Neural cell (in vitro differentiated cells): ENCODE data around the gene ANGPTL7.

Experiments
- EP300 ChIP-seq: fragments of 450-650 bp; conservative IDR thresholded peaks from 2 replicates; pipeline ENCODE4 v1.6.1; 2014; ENCODE audit warnings: antibody characterized with exemption, mild to moderate bottlenecking, moderate library complexity; ENCODE audit not compliant: poor library complexity, severe bottlenecking
- EZH2 ChIP-seq: fragments of 200-600, 300-800 bp; shearing (Covaris generic), sonication (generic); IDR thresholded peaks from 2 replicates; pipeline ENCODE4 v1.6.1; 2014; ENCODE audit warnings: antibody characterized with exemption, low read length, borderline replicate concordance, mild to moderate bottlenecking; ENCODE audit not compliant: insufficient read depth, poor library complexity, severe bottlenecking
- MXI1 ChIP-seq: fragments of 450-650 bp; conservative IDR thresholded peaks from 2 replicates; pipeline ENCODE4 v1.6.1; 2014; ENCODE audit warnings: antibody characterized with exemption, mild to moderate bottlenecking; ENCODE audit not compliant: poor library complexity, severe bottlenecking
- POLR2AphosphoS5 ChIP-seq: IDR thresholded peaks from 2 replicates; pipeline ENCODE4 v1.6.1; 2012
- RAD21 ChIP-seq: fragments of 450-650 bp; conservative IDR thresholded peaks from 2 replicates; pipeline ENCODE4 v1.6.1; 2014; ENCODE audit warnings: antibody characterized with exemption, mild to moderate bottlenecking, moderate library complexity
- REST ChIP-seq: IDR thresholded peaks from 2 replicates; pipeline ENCODE4 v1.6.1; 2012; ENCODE audit warnings: borderline replicate concordance
- SMC3 ChIP-seq: fragments of 450-650 bp; conservative IDR thresholded peaks from 2 replicates; pipeline ENCODE4 v1.6.1; 2014; ENCODE audit warnings: antibody characterized with exemption, mild to moderate bottlenecking, moderate library complexity; ENCODE audit not compliant: poor library complexity
- TAF1 ChIP-seq: IDR thresholded peaks from 2 replicates; pipeline ENCODE4 v1.6.1; 2012; ENCODE audit warnings: low read depth
- TF ChIP-seq, protein P1 (sequence below): fragments of 450-650 bp; IDR thresholded peaks from 2 replicates; pipeline ENCODE4 v1.5.1; 2014; ENCODE audit warnings: antibody characterized with exemption, mild to moderate bottlenecking, moderate library complexity; ENCODE audit not compliant: poor library complexity, severe bottlenecking

GRCh38 chr1:11142618-11143391 is 46.4 kb upstream of the ANGPTL7 start:
- TF ChIP-seq REST, result no peak
- TF ChIP-seq, protein P1, sequence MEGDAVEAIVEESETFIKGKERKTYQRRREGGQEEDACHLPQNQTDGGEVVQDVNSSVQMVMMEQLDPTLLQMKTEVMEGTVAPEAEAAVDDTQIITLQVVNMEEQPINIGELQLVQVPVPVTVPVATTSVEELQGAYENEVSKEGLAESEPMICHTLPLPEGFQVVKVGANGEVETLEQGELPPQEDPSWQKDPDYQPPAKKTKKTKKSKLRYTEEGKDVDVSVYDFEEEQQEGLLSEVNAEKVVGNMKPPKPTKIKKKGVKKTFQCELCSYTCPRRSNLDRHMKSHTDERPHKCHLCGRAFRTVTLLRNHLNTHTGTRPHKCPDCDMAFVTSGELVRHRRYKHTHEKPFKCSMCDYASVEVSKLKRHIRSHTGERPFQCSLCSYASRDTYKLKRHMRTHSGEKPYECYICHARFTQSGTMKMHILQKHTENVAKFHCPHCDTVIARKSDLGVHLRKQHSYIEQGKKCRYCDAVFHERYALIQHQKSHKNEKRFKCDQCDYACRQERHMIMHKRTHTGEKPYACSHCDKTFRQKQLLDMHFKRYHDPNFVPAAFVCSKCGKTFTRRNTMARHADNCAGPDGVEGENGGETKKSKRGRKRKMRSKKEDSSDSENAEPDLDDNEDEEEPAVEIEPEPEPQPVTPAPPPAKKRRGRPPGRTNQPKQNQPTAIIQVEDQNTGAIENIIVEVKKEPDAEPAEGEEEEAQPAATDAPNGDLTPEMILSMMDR, result no peak
- no peak for TF ChIP-seq EZH2
- TF ChIP-seq SMC3, result no peak
- TF ChIP-seq RAD21, result no peak
- TF ChIP-seq POLR2AphosphoS5, result no peak
- no peak for TF ChIP-seq EP300
- no peak for TF ChIP-seq TAF1
- no peak for TF ChIP-seq MXI1
